B cell (primary cell): ENCODE results near the gene KIF22. TPM values are rescaled to one million over a fixed set of nuclear protein-coding genes. Genes with fewer than 3 reads are reported as not detected.

Source experiments
- ATAC-seq: fragments of 200-7000 bp; cut with Tn5 transposase; one replicate; pipeline ENCODE4 v1.10.0; 2021; ENCODE audit warnings: low read depth, mild to moderate bottlenecking, moderate number of reproducible peaks, moderate library complexity
- CTCF ChIA-PET: fragments of 350-600 bp; sonication (Branson Sonifier 250); formaldehyde crosslinking; loops from one replicate; lab custom pipeline; 2021; ENCODE audit warnings: antibody characterized with exemption, inconsistent platforms; lab: Charles Lee
- POLR2A ChIA-PET: fragments of 350-600 bp; sonication (Branson Sonifier 250); formaldehyde crosslinking; loops from one replicate; lab custom pipeline; 2021; ENCODE audit warnings: antibody characterized with exemption; lab: Charles Lee
- DNase-seq: peaks from one replicate; pipeline ENCODE4 v3.0.0; 2013
- H2AFZ ChIP-seq: 2 replicates; pipeline ENCODE4 v1.6.1; 2012; ENCODE audit warnings: mild to moderate bottlenecking, low read depth, low read length; ENCODE audit not compliant: insufficient read depth, poor library complexity, severe bottlenecking
- H3K27ac ChIP-seq, 2 donors: 1 replicate in 1 of 2; 2 replicates in 1 of 2; pipeline ENCODE4 v1.5.1; 2012 to 2013; ENCODE audit warnings: low read length in 2 of 2, mild to moderate bottlenecking in 2 of 2, moderate library complexity in 1 of 2
- H3K27me3 ChIP-seq, 4 experiments: fragments of 200-600 bp in 1 of 4; sonication (generic) in 1 of 4; replicated peaks in 1 of 4; 1 replicate in 2 of 4; 2 replicates in 2 of 4; pipeline versions ENCODE4 v1.6.1 to v1.7.0; 2013 to 2016; ENCODE audit warnings: low read length in 3 of 4, mild to moderate bottlenecking in 2 of 4, mixed read lengths in 1 of 4, moderate library complexity in 1 of 4; ENCODE audit not compliant: insufficient read depth in 4 of 4, control insufficient read depth in 3 of 4; ENCODE audit errors: control extremely low read depth in 1 of 4
- H3K36me3 ChIP-seq, 2 experiments: replicated peaks in 1 of 2; 1 replicate in 1 of 2; 2 replicates in 1 of 2; pipeline versions ENCODE4 v1.6.1 to v1.7.1; 2013; ENCODE audit warnings: low read length in 1 of 2; ENCODE audit not compliant: insufficient read depth in 2 of 2, control insufficient read depth in 1 of 2; ENCODE audit errors: control extremely low read depth in 1 of 2, extremely low read depth in 1 of 2
- H3K4me1 ChIP-seq, 2 donors: fragments of 200-600 bp in 1 of 2; sonication (generic) in 1 of 2; 1 replicate in 1 of 2; 2 replicates in 1 of 2; pipeline versions ENCODE4 v1.5.1 to v1.6.1; 2013 to 2017; ENCODE audit warnings: low read length in 2 of 2; ENCODE audit not compliant: control insufficient read depth in 2 of 2, insufficient read depth in 2 of 2
- H3K4me2 ChIP-seq: replicated peaks from 2 replicates; pipeline ENCODE3; 2012; ENCODE audit warnings: mild to moderate bottlenecking, low read depth, low read length; ENCODE audit not compliant: poor library complexity, severe bottlenecking
- H3K4me3 ChIP-seq, 5 experiments: fragments of 200-600 bp in 1 of 5; sonication (generic) in 1 of 5; 1 replicate in 3 of 5; 2 replicates in 2 of 5; pipeline versions ENCODE4 v1.5.1 to v1.7.0; 2011 to 2016; ENCODE audit warnings: low read length in 4 of 5, mild to moderate bottlenecking in 4 of 5, low read depth in 2 of 5, control low read depth in 1 of 5, moderate library complexity in 1 of 5; ENCODE audit not compliant: insufficient read depth in 1 of 5; ENCODE audit errors: control extremely low read depth in 1 of 5, extremely low read depth in 1 of 5
- H3K79me2 ChIP-seq: fragments of 200-600 bp; sonication (generic); one replicate; pipeline ENCODE4 v1.6.0; 2016; ENCODE audit warnings: low read length; ENCODE audit not compliant: control insufficient read depth, insufficient read depth
- H3K9ac ChIP-seq: fragments of 200-600 bp; sonication (generic); 2 replicates; pipeline ENCODE4 v1.6.1; 2017; ENCODE audit warnings: mild to moderate bottlenecking, low read length, moderate library complexity
- H3K9me3 ChIP-seq, 3 donors: one replicate each; pipeline versions ENCODE4 v1.6.1 to v1.7.1; 2013; ENCODE audit warnings: low read length in 2 of 3; ENCODE audit not compliant: control insufficient read depth in 2 of 3, insufficient read depth in 1 of 3; ENCODE audit errors: control extremely low read depth in 1 of 3
- H4K20me1 ChIP-seq: 2 replicates; pipeline ENCODE4 v1.6.0; 2012; ENCODE audit warnings: mild to moderate bottlenecking, low read length; ENCODE audit not compliant: insufficient read depth, control insufficient read depth, poor library complexity, severe bottlenecking
- H3K27ac Mint-ChIP-seq: one replicate; pipeline ENCODE4 v1.8.0; 2021; ENCODE audit warnings: mixed read lengths
- H3K27me3 Mint-ChIP-seq: one replicate; pipeline ENCODE4 v1.8.0; 2021; ENCODE audit warnings: mixed read lengths
- H3K4me1 Mint-ChIP-seq: one replicate; pipeline ENCODE4 v1.8.0; 2021; ENCODE audit warnings: mixed read lengths
- H3K4me3 Mint-ChIP-seq: one replicate; pipeline ENCODE4 v1.8.0; 2021; ENCODE audit warnings: mixed read lengths
- H3K9me3 Mint-ChIP-seq: one replicate; pipeline ENCODE4 v1.8.0; 2022; ENCODE audit warnings: mixed read lengths; ENCODE audit not compliant: insufficient read depth
- CTCF ChIP-seq: fragments of 200-600 bp; IDR thresholded peaks from one replicate; pipeline ENCODE4 v1.8.0; 2022; ENCODE audit warnings: antibody characterized with exemption, mild to moderate bottlenecking
- EZH2 ChIP-seq: IDR thresholded peaks from 2 replicates; pipeline ENCODE4 v1.6.1; 2012; ENCODE audit warnings: borderline replicate concordance, low read depth, mild to moderate bottlenecking, moderate library complexity, low read length; ENCODE audit not compliant: insufficient read depth, poor library complexity, severe bottlenecking
- WGBS: methylation state at CpG from one replicate; pipeline ENCODE4 v1.1.5; 2013; ENCODE audit warnings: missing lambda C conversion rate; ENCODE audit not compliant: insufficient coverage; 5-methylcytosine and 5-hydroxymethylcytosine counted together
- intact Hi-C: fragments of 100-400 bp; cut with micrococcal nuclease; formaldehyde crosslinking; loops from one replicate; pipeline ENCODE4 v1.10.0; 2022
- polyA plus RNA-seq: library from polyadenylated mRNA; depleted of rRNA; stranded (reverse); fragments of >200 nt; gene quantifications from 2 replicates; pipeline ENCODE4 v1.2.3, GENCODE V29; 2012
- total RNA-seq, 2 donors: library from RNA; stranded (reverse); fragments of 120-200 nt in 1 of 2; gene quantifications; 1 replicate in 1 of 2; 2 replicates in 1 of 2; pipeline versions ENCODE4 v1.2.3 to v1.2.4, GENCODE V29; 2013 to 2022

KIF22 gene
- total and polyA plus RNA-seq, 2 donors (not counting 1 experiment from before 2014, with no cell fraction given): 53.9 to 57.2 TPM

GRCh38 chr16:29811170-29811895, 20.8 kb downstream of the KIF22 start:
- Histone ChIP-seq H3K4me1 (peaks cover 57 to 63% of the 10 kb centered on the region in 2 donors), H3K27me3 (peaks cover 0 to 13% (median 5%) of the 10 kb centered on the region in 4 experiments), H4K20me1 (peaks cover 40% of the 10 kb centered on the region), H3K36me3 (peaks cover 2 to 18% of the 10 kb centered on the region in 2 experiments), H3K4me3 (peak overlapping the region; percentile 35 to 69 (median 51)), H2AFZ (peak overlapping the region; percentile 67), H3K9me3 (peaks cover 0 to 5% (median 0%) of the 10 kb centered on the region in 3 donors), H3K4me2 (peak overlapping the region; percentile 99), H3K79me2 (peaks cover 37% of the 10 kb centered on the region), H3K9ac (peak overlapping the region; percentile 68), H3K27ac (no peak overlapping the region)
- ChIA-PET CTCF (interaction anchor here (0.6 to 1.5 kb wide), 5 partner anchors 9 to 138 kb away, joined by 3 to 4 read pairs (median 3); partner anchors contain the start of gene MVP), POLR2A (interaction anchor here (0.5 to 1.4 kb wide), 2 partner anchors 21 to 191 kb away, joined by 3 to 5 read pairs; partner anchors contain the start of gene KIF22)
- Mint-ChIP-seq H3K27ac (peak overlapping the region; percentile 76), H3K4me3 (peak overlapping the region; percentile 88), H3K27me3 (no peaks in the 10 kb centered on the region), H3K9me3 (no peaks in the 10 kb centered on the region), H3K4me1 (peaks cover 56% of the 10 kb centered on the region)
- 3% methylated on average over 23 of the region's 31 CpGs for WGBS
- peak; percentile 15 for ATAC-seq
- intact Hi-C loops: loop anchor here (10.0 kb wide), 1 partner anchor 217 kb away; no protein-coding TSS in a partner anchor
- TF ChIP-seq EZH2 (no peak), CTCF (no peak)
- DNase-seq: peak; percentile 75
